Uterus (tissue), 4 donors: ENCODE data around the gene GPATCH8. TPM values are rescaled to one million over a fixed set of nuclear protein-coding genes. Genes with fewer than 3 reads are reported as not detected.

Experiments used
- DNase-seq, 2 donors: peaks; one replicate each; pipeline ENCODE4 v3.0.0-alpha.2; 2019 to 2020
- H3K27ac ChIP-seq, 2 donors: fragments of 200-600 bp; sonication (generic); 1 replicate in 1 of 2; 2 replicates in 1 of 2; pipeline ENCODE4 v1.5.1; 2016 to 2018
- H3K27me3 ChIP-seq, 2 donors: fragments of 200-600 bp; sonication (generic); one replicate each; pipeline ENCODE4 v1.5.1; 2018 to 2019; ENCODE audit warnings: control low read depth in 1 of 2
- H3K36me3 ChIP-seq, 2 donors: fragments of 200-600 bp; sonication (generic); one replicate each; pipeline ENCODE4 v1.5.1; 2019; ENCODE audit warnings: control low read depth in 1 of 2
- H3K4me1 ChIP-seq, 2 donors: fragments of 200-600 bp; sonication (generic); one replicate each; pipeline ENCODE4 v1.5.1; 2018 to 2019; ENCODE audit warnings: control low read depth in 1 of 2
- H3K4me3 ChIP-seq, 2 donors: fragments of 200-600 bp; sonication (generic); 1 replicate in 1 of 2; 2 replicates in 1 of 2; pipeline ENCODE4 v1.5.1; 2018 to 2019; ENCODE audit warnings: mild to moderate bottlenecking in 1 of 2
- H3K9me3 ChIP-seq, 2 donors: fragments of 200-600 bp; sonication (generic); one replicate each; pipeline ENCODE4 v1.5.1; 2019; ENCODE audit warnings: control low read depth in 1 of 2
- POLR2A ChIP-seq, 2 donors: fragments of 450-650 bp; IDR thresholded peaks; one replicate each; pipeline ENCODE4 v1.6.1; 2016; ENCODE audit warnings: antibody characterized with exemption in 2 of 2, mild to moderate bottlenecking in 1 of 2, moderate library complexity in 1 of 2
- intact Hi-C: fragments of 100-400 bp; cut with DNase I; formaldehyde crosslinking; loops from one replicate; pipeline ENCODE4 v1.15.1; 2023; ENCODE audit warnings: low total_unique reads
- total RNA-seq, 4 donors: library from RNA; depleted of rRNA in 3 of 4; stranded (reverse); fragments of >200 nt in 3 of 4; gene quantifications; one replicate each; pipeline versions ENCODE4 v1.1.0 to v1.2.4, GENCODE V29; 2014 to 2023
- TF ChIP-seq, protein P1 (sequence below), 4 experiments: fragments of 200-600 bp in 2 of 4; fragments of 450-650 bp in 2 of 4; sonication (generic) in 2 of 4; IDR thresholded peaks; one replicate each; pipeline ENCODE4 v1.5.1; 2016 to 2019; ENCODE audit warnings: antibody characterized with exemption in 4 of 4, mild to moderate bottlenecking in 2 of 4, moderate library complexity in 1 of 4
- donor health status: DM: yes; HTN: yes; CAD: no.

GPATCH8 gene
- total RNA-seq, 4 donors from 2014 or later, result 26.9 to 90.0 (median 77.8) TPM

DNA sequence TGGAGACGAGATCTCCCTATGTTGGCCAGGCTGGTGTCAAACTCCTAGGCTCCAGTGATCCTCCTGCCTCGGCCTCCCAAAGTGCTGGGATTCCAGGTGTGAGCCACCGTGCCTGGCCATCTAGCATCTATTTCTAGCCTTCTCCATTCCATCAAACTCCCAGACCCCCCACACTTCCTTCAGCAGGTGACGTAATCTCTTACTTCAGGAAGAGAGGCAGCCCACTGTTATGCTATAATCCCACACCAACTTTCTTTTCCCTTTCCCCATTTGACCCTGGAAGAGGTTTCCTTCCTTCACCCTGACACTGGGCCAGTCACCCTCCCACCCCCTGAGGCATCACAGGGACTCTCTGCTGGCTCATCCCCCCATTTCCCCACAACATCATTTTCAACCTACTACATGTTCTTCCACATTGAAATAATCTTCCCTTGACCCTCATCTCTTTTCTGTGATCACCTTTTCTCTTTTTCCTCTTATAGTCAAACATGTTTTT lies 121.3 kb downstream of the GPATCH8 start:
- intact Hi-C loops, result no loop called here
- no peaks in the 10 kb centered on the region for H3K4me1 ChIP-seq
- DNase-seq, result no peak
- no peak overlapping the region for H3K27ac ChIP-seq
- no peak overlapping the region for H3K4me3 ChIP-seq
- TF ChIP-seq, protein P1, sequence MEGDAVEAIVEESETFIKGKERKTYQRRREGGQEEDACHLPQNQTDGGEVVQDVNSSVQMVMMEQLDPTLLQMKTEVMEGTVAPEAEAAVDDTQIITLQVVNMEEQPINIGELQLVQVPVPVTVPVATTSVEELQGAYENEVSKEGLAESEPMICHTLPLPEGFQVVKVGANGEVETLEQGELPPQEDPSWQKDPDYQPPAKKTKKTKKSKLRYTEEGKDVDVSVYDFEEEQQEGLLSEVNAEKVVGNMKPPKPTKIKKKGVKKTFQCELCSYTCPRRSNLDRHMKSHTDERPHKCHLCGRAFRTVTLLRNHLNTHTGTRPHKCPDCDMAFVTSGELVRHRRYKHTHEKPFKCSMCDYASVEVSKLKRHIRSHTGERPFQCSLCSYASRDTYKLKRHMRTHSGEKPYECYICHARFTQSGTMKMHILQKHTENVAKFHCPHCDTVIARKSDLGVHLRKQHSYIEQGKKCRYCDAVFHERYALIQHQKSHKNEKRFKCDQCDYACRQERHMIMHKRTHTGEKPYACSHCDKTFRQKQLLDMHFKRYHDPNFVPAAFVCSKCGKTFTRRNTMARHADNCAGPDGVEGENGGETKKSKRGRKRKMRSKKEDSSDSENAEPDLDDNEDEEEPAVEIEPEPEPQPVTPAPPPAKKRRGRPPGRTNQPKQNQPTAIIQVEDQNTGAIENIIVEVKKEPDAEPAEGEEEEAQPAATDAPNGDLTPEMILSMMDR (IDR thresholded peaks at IDR 0.05), result no peak
- TF ChIP-seq POLR2A (IDR thresholded peaks at IDR 0.05), result no peak
- no peaks in the 10 kb centered on the region for H3K36me3 ChIP-seq
- no peaks in the 10 kb centered on the region for H3K9me3 ChIP-seq
- H3K27me3 ChIP-seq, result no peaks in the 10 kb centered on the region

DNA sequence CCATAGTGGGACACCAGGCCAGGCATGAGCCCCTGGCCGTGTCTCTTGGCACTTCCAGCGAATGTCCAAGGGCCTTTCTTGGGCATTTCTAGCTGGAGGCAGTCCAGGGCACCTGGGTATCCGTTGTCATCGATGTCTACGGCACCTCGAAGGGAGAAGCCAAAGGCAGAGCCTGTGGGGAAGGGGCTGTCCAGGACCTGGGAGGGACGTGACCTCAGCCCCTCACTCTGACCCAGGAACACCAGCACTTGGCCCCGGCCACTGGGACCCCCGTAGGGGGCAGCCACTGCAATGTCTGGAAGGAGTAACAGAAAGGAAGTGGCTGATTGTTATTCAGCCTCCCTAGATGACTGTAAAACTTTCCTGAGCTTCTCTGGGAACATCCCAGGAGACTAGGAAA lies 122.4 kb downstream of the GPATCH8 start:
- TF ChIP-seq POLR2A (IDR thresholded peaks at IDR 0.05), result no peak
- TF ChIP-seq, protein P1 (IDR thresholded peaks at IDR 0.05), result no peak
- intact Hi-C loops, result no loop called here
- no peak for DNase-seq
- H3K27me3 ChIP-seq, result no peaks in the 10 kb centered on the region
- no peak overlapping the region for H3K4me3 ChIP-seq
- H3K36me3 ChIP-seq, result no peaks in the 10 kb centered on the region
- H3K27ac ChIP-seq, result no peak overlapping the region
- H3K9me3 ChIP-seq, result no peaks in the 10 kb centered on the region
- H3K4me1 ChIP-seq, result no peaks in the 10 kb centered on the region

- Histone ChIP-seq H3K36me3 (no peaks in the 10 kb centered on the region), H3K4me1 (no peaks in the 10 kb centered on the region), H3K4me3 (no peak overlapping the region), H3K27ac (no peak overlapping the region), H3K27me3 (no peaks in the 10 kb centered on the region), H3K9me3 (no peaks in the 10 kb centered on the region)
- intact Hi-C loops, result no loop called here
- no peak for DNase-seq
- TF ChIP-seq POLR2A (IDR thresholded peaks at IDR 0.05), result no peak
- TF ChIP-seq, protein P1 (IDR thresholded peaks at IDR 0.05), result no peak
Measured at GRCh38 chr17:44379887-44380286, 123.3 kb downstream of the GPATCH8 start.

GRCh38 chr17:44378171-44378705 lies 125.0 kb downstream of the GPATCH8 start:
- Histone ChIP-seq H3K27me3 (no peaks in the 10 kb centered on the region), H3K4me1 (no peaks in the 10 kb centered on the region), H3K9me3 (no peaks in the 10 kb centered on the region), H3K27ac (no peak overlapping the region), H3K4me3 (no peak overlapping the region), H3K36me3 (no peaks in the 10 kb centered on the region)
- intact Hi-C loops, result no loop called here
- TF ChIP-seq, protein P1 (IDR thresholded peaks at IDR 0.05), result no peak
- TF ChIP-seq POLR2A (IDR thresholded peaks at IDR 0.05), result no peak
- no peak for DNase-seq

DNA sequence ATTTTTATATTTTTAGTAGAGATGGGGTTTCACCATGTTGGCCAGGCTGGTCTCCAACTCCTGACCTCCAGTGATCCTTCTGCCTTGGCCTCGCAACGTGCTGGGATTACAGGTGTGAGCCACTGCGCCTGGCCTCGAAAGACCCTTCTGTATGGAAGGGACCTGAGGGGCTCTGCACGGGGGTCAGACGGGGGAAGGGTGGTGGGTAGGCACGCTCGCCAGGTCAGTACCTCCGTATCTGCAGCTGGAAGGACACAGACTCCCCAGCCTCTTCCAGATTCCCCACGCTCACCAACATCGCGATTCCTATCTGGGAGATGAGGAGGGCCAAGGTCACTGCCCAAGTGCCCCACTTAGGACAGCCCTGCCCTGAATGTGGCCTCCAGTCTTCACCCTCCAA lies 126.4 kb downstream of the GPATCH8 start:
- H3K27me3 ChIP-seq, result no peaks in the 10 kb centered on the region
- no peak overlapping the region for H3K4me3 ChIP-seq
- H3K4me1 ChIP-seq, result no peaks in the 10 kb centered on the region
- no peaks in the 10 kb centered on the region for H3K9me3 ChIP-seq
- no peaks in the 10 kb centered on the region for H3K36me3 ChIP-seq
- no peak for DNase-seq
- intact Hi-C loops, result no loop called here
- no peak overlapping the region for H3K27ac ChIP-seq
- TF ChIP-seq, protein P1 (IDR thresholded peaks at IDR 0.05), result no peak
- no peak for TF ChIP-seq POLR2A (IDR thresholded peaks at IDR 0.05)
